HepG2 (cell line): ENCODE data around the gene AFDN. TPM values are rescaled to one million over a fixed set of nuclear protein-coding genes. Genes with fewer than 3 reads are reported as not detected.

Source experiments
- ATAC-seq: fragments of 200-7000 bp; cut with Tn5 transposase; 3 replicates; pipeline ENCODE4 v1.9.1; 2020; ENCODE audit warnings: mild to moderate bottlenecking, moderate library complexity
- BruUV-seq: library from RNA; stranded (reverse); fragments of 400-500 nt; replicated peaks from 2 replicates; lab custom pipeline; 2021; lab: Mats Ljungman, UMichigan
- CTCF ChIA-PET: fragments of 300-600 bp; formaldehyde crosslinking; extraction: SDS; loops from one replicate; lab custom pipeline; 2021; ENCODE audit warnings: low total read pairs, inconsistent platforms, low intra/inter-chr PET ratio; lab: Yijun Ruan, JAX
- POLR2A ChIA-PET: fragments of 350-600 bp; sonication (Branson Sonifier 250); formaldehyde crosslinking; loops from one replicate; lab custom pipeline; 2020; ENCODE audit warnings: antibody characterized with exemption, inconsistent platforms; lab: Yijun Ruan, JAX
- DNase-seq: peaks from one replicate; pipeline ENCODE4 v3.0.0-alpha.2; 2015; ENCODE audit warnings: low spot score
- FAIRE-seq: peaks from 3 replicates; lab custom pipeline; 2011; peaks lifted over from hg19 to GRCh38; lab: Jason Lieb, UNC
- H2AFZ ChIP-seq: one replicate; pipeline ENCODE4 v1.6.1; 2011; ENCODE audit warnings: low read length, inconsistent platforms
- H3K27ac ChIP-seq: fragments of 300-600 bp; 3 replicates; pipeline ENCODE4 v1.8.0; 2011; ENCODE audit warnings: mixed run types, mild to moderate bottlenecking, mixed read lengths, low read length, inconsistent platforms; ENCODE audit not compliant: insufficient read depth; ENCODE audit errors: extremely low read length
- H3K27me3 ChIP-seq, 2 experiments: fragments of 200-600 bp in 1 of 2; 2 replicates in 1 of 2; 3 replicates in 1 of 2; pipeline versions ENCODE4 v1.6.0 to v1.8.0; 2011; ENCODE audit warnings: low read length in 2 of 2, mild to moderate bottlenecking in 2 of 2, moderate library complexity in 2 of 2, inconsistent platforms in 1 of 2; ENCODE audit not compliant: insufficient read depth in 2 of 2, control insufficient read depth in 1 of 2
- H3K36me3 ChIP-seq, 2 experiments: fragments of 200-600 bp in 1 of 2; replicated peaks in 1 of 2; 2 replicates in 1 of 2; 3 replicates in 1 of 2; pipeline versions ENCODE4 v1.5.1 to v1.8.0; 2011; ENCODE audit warnings: low read length in 2 of 2, inconsistent platforms in 1 of 2; ENCODE audit not compliant: insufficient read depth in 2 of 2, control insufficient read depth in 1 of 2
- H3K4me1 ChIP-seq: 2 replicates; pipeline ENCODE4 v1.5.1; 2012; ENCODE audit warnings: low read length, inconsistent platforms; ENCODE audit not compliant: insufficient read depth
- H3K4me2 ChIP-seq: 2 replicates; pipeline ENCODE4 v1.6.0; 2011; ENCODE audit warnings: low read depth, low read length, inconsistent platforms
- H3K4me3 ChIP-seq, 3 experiments: fragments of 200-600 bp in 1 of 3; sonication (generic), shearing (Covaris generic) in 1 of 3; replicated peaks in 1 of 3; 2 replicates each; pipeline ENCODE4 v1.5.1; 2011 to 2016; ENCODE audit warnings: low read length in 3 of 3, inconsistent platforms in 2 of 3, low read depth in 2 of 3, mild to moderate bottlenecking in 2 of 3, control low read depth in 1 of 3, mixed read lengths in 1 of 3; ENCODE audit not compliant: insufficient read depth in 1 of 3
- H3K79me2 ChIP-seq: one replicate; pipeline ENCODE4 v1.6.1; 2011; ENCODE audit warnings: low read length, inconsistent platforms; ENCODE audit not compliant: insufficient read depth
- H3K9ac ChIP-seq: 2 replicates; pipeline ENCODE4 v1.6.0; 2011; ENCODE audit warnings: mild to moderate bottlenecking, low read depth, low read length, inconsistent platforms; ENCODE audit not compliant: insufficient read depth
- H3K9me3 ChIP-seq: 2 replicates; pipeline ENCODE4 v1.5.1; 2012; ENCODE audit warnings: mild to moderate bottlenecking, low read length
- H4K20me1 ChIP-seq: 2 replicates; pipeline ENCODE4 v1.6.0; 2011; ENCODE audit warnings: inconsistent platforms, mild to moderate bottlenecking, low read length, moderate library complexity; ENCODE audit not compliant: insufficient read depth
- CBX2 ChIP-seq, 2 experiments: fragments of 200-600 bp in 1 of 2; sonication (generic); formaldehyde crosslinking in 1 of 2; IDR thresholded peaks; 2 replicates each; pipeline versions ENCODE4 v1.7.0 to v1.8.1; 2018 to 2022; ENCODE audit warnings: low read depth in 2 of 2, low read length in 1 of 2, mild to moderate bottlenecking in 1 of 2, missing genetic modification reagents in 1 of 2
- GPN1 ChIP-seq: sonication (generic); formaldehyde crosslinking; IDR thresholded peaks from 2 replicates; pipeline ENCODE4 v1.5.1; 2020; ENCODE audit warnings: missing genetic modification reagents, borderline replicate concordance
- HDAC1 ChIP-seq: sonication (generic); formaldehyde crosslinking; IDR thresholded peaks from 2 replicates; pipeline ENCODE4 v1.5.1; 2020; ENCODE audit warnings: mild to moderate bottlenecking, missing genetic modification reagents
- KLF16 ChIP-seq, 2 experiments: sonication (generic) in 1 of 2; formaldehyde crosslinking in 1 of 2; IDR thresholded peaks; 2 replicates each; pipeline versions ENCODE4 v1.6.1 to v1.8.0; 2016 to 2023; ENCODE audit warnings: missing genetic modification reagents in 2 of 2, missing compliant biosample characterization in 1 of 2
- MYNN ChIP-seq: sonication (generic); formaldehyde crosslinking; IDR thresholded peaks from 2 replicates; pipeline ENCODE4 v1.4.0; 2020; ENCODE audit warnings: mild to moderate bottlenecking, low read depth, missing genetic modification reagents
- NFIC ChIP-seq: IDR thresholded peaks from 2 replicates; pipeline ENCODE4 v1.6.1; 2012; ENCODE audit warnings: mild to moderate bottlenecking, low read length, inconsistent platforms
- NR2C2 ChIP-seq: sonication (generic); formaldehyde crosslinking; IDR thresholded peaks from 2 replicates; pipeline ENCODE4 v1.4.0; 2020; ENCODE audit warnings: missing genetic modification reagents, mild to moderate bottlenecking, moderate library complexity, borderline replicate concordance
- PAF1 ChIP-seq: IDR thresholded peaks from 2 replicates; pipeline ENCODE4 v1.6.1; 2016; ENCODE audit warnings: missing genetic modification reagents, missing compliant biosample characterization
- SMARCC2 ChIP-seq: fragments of 450-650 bp; IDR thresholded peaks from 2 replicates; pipeline ENCODE4 v1.6.1; 2017; ENCODE audit warnings: antibody characterized with exemption, mild to moderate bottlenecking
- YEATS4 ChIP-seq: sonication (generic); formaldehyde crosslinking; IDR thresholded peaks from 2 replicates; pipeline ENCODE4 v1.4.0; 2020; ENCODE audit warnings: missing genetic modification reagents, borderline replicate concordance
- ZNF143 ChIP-seq: sonication (generic); formaldehyde crosslinking; IDR thresholded peaks from 2 replicates; pipeline ENCODE4 v1.4.0; 2020; ENCODE audit warnings: missing genetic modification reagents
- ZNF770 ChIP-seq: sonication (generic); formaldehyde crosslinking; IDR thresholded peaks from 2 replicates; pipeline ENCODE4 v1.5.0; 2020; ENCODE audit warnings: mild to moderate bottlenecking, missing genetic modification reagents
- ZNF83 ChIP-seq: sonication (generic); formaldehyde crosslinking; IDR thresholded peaks from 2 replicates; pipeline ENCODE4 v1.4.0; 2020; ENCODE audit warnings: missing genetic modification reagents, mild to moderate bottlenecking, borderline replicate concordance
- ZSCAN25 ChIP-seq: sonication (generic); formaldehyde crosslinking; IDR thresholded peaks from 2 replicates; pipeline ENCODE4 v1.8.0; 2022; ENCODE audit warnings: mild to moderate bottlenecking, missing genetic modification reagents
- WGBS: methylation state at CpG from one replicate; pipeline ENCODE4 v1.1.6; 2017; ENCODE audit warnings: low lambda C conversion rate; 5-methylcytosine and 5-hydroxymethylcytosine counted together
- in situ Hi-C: cut with HindIII; loops from 2 replicates; pipeline ENCODE4 v1.10.0; 2017; ENCODE audit warnings: low pct_unique_long_range_greater_than_20kb; ENCODE audit not compliant: extremely low pct_ligation_motif_present
- intact Hi-C: fragments of 100-400 bp; cut with micrococcal nuclease; formaldehyde crosslinking; loops from one replicate; pipeline ENCODE4 v1.10.0; 2022; ENCODE audit not compliant: unreplicated experiment
- polyA plus RNA-seq, 8 experiments: library from polyadenylated mRNA; depleted of rRNA in 3 of 8; stranded (reverse) in 7 of 8; unstranded in 1 of 8; fragments of >200 nt; fragmentation: Illumina TruSeq in 4 of 8; extraction: Trizol in 4 of 8; gene quantifications; 2 replicates each; pipeline versions ENCODE4 v1.2.1 to v1.2.3, GENCODE V29; 2011 to 2016; ENCODE audit warnings: low read depth in 4 of 8, missing spikeins in 1 of 8, mixed read lengths in 1 of 8; ENCODE audit not compliant: insufficient read depth in 1 of 8
- total RNA-seq, 5 experiments: library from RNA; depleted of rRNA; stranded (reverse); fragments of >200 nt; fragmentation: Illumina TruSeq; extraction: Trizol; gene quantifications; 2 replicates each; pipeline ENCODE4 v1.2.3, GENCODE V29; 2016; ENCODE audit warnings: low read depth in 1 of 5
- TF ChIP-seq, protein P1 (sequence below): sonication (generic); formaldehyde crosslinking; IDR thresholded peaks from 2 replicates; pipeline ENCODE4 v1.4.0; 2020; ENCODE audit warnings: missing genetic modification reagents
- TF ChIP-seq, protein P2 (sequence below): sonication (generic); formaldehyde crosslinking; IDR thresholded peaks from 2 replicates; pipeline ENCODE4 v1.5.0; 2020; ENCODE audit warnings: missing genetic modification reagents

Gene AFDN
- total and polyA plus RNA-seq, 2 of the 13 experiments (the other 11 are each of a cell fraction or from before 2014, with no cell fraction given) = 136 to 151 TPM

DNA sequence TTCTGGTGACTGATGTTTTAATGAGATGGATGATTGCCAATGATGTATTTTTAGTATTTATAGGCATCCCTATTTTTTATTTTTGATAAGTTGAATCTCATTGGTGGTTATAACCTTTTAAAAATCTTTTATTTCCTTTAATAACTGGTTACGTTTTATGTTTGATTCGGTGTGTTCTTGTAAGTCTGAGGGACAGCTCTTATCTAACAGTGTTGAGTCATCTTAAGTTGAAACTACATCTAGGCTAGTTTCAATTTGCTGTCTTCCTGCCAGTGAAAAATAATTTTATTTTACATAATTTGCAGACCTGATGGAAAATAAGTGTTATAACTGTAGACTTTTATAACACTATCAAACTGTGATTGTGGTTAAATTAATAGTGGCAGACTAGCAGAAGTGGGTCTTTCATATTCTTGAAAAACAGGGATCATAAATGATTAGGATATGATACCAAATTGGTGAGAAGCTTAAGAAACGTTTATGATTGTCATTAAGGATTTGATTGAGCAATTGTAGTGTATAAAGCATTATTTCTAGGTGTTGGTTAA, 4.6 kb downstream of the AFDN start:
- intact Hi-C loops = no loop called here
- ATAC-seq = no peak
- peaks cover 83% of the 10 kb centered on the region for H4K20me1 ChIP-seq

More for the DNA sequence above, 4.6 kb downstream of the AFDN start:
- Histone ChIP-seq H3K36me3 (peaks cover 0 to 8% of the 10 kb centered on the region in 2 experiments; a peak in 2 of 5 replicates), H3K4me1 (peaks cover 65% of the 10 kb centered on the region), H3K79me2 (peaks cover 90% of the 10 kb centered on the region), H3K4me2 (peak overlapping the region; percentile 87), H3K27ac (no peak overlapping the region), H3K4me3 (no peak overlapping the region), H3K9me3 (no peaks in the 10 kb centered on the region), H3K9ac (no peak overlapping the region), H2AFZ (no peak overlapping the region), H3K27me3 (no peaks in the 10 kb centered on the region; a peak in 1 of 5 replicates)
- ChIA-PET POLR2A (interaction anchor here (0.6 kb wide), 1 partner anchor 55 kb away, joined by 4 read pairs; no protein-coding TSS in a partner anchor), CTCF (no interaction called here)
- no peak for TF ChIP-seq HDAC1 (CRISPR knock-in tag)
- TF ChIP-seq ZNF143 (CRISPR knock-in tag) = no peak
- TF ChIP-seq ZNF770 (CRISPR knock-in tag) = no peak
- no peak for TF ChIP-seq PAF1
- TF ChIP-seq SMARCC2 = no peak
- no peak for TF ChIP-seq NFIC
- TF ChIP-seq ZSCAN25 (CRISPR knock-in tag) = no peak
- TF ChIP-seq KLF16 (CRISPR knock-in tag; IDR thresholded peaks at IDR 0.05) = no peak
- TF ChIP-seq YEATS4 (CRISPR knock-in tag) = no peak
- no peak for TF ChIP-seq ZNF83 (CRISPR knock-in tag)
- TF ChIP-seq, protein P1, sequence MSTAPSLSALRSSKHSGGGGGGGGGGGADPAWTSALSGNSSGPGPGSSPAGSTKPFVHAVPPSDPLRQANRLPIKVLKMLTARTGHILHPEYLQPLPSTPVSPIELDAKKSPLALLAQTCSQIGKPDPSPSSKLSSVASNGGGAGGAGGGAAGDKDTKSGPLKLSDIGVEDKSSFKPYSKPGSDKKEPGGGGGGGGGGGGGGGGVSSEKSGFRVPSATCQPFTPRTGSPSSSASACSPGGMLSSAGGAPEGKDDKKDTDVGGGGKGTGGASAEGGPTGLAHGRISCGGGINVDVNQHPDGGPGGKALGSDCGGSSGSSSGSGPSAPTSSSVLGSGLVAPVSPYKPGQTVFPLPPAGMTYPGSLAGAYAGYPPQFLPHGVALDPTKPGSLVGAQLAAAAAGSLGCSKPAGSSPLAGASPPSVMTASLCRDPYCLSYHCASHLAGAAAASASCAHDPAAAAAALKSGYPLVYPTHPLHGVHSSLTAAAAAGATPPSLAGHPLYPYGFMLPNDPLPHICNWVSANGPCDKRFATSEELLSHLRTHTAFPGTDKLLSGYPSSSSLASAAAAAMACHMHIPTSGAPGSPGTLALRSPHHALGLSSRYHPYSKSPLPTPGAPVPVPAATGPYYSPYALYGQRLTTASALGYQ (CRISPR knock-in tag) = no peak
- no peak for TF ChIP-seq CBX2 (IDR thresholded peaks at IDR 0.05; ENCODE audit: low read depth, low read length)
- no peak for TF ChIP-seq CBX2 (CRISPR knock-in tag; IDR thresholded peaks at IDR 0.05; ENCODE audit: low read depth)
- TF ChIP-seq, protein P2, sequence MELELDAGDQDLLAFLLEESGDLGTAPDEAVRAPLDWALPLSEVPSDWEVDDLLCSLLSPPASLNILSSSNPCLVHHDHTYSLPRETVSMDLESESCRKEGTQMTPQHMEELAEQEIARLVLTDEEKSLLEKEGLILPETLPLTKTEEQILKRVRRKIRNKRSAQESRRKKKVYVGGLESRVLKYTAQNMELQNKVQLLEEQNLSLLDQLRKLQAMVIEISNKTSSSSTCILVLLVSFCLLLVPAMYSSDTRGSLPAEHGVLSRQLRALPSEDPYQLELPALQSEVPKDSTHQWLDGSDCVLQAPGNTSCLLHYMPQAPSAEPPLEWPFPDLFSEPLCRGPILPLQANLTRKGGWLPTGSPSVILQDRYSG = no peak
- TF ChIP-seq GPN1 (CRISPR knock-in tag) = no peak
- no peak for TF ChIP-seq NR2C2 (CRISPR knock-in tag)
- TF ChIP-seq MYNN = no peak
- DNase-seq (no peak), FAIRE-seq (no peak)
- in situ Hi-C loops = no loop called here
- WGBS = 68% methylated on average over 3 of the region's 3 CpGs
- no TSS peak for BruUV-seq
